ENCODE results near the gene LRMDA.

The LRMDA gene

GRCh38 chr10:76354921-76355320 lies 923.5 kb downstream of the LRMDA start:
- DNase-seq (ENCODE audit: extremely low read depth, low read depth), result no peak
- no peak for TF ChIP-seq CTCF (IDR thresholded peaks at IDR 0.05; ENCODE audit: low read depth, low read length)

GRCh38 chr10:76356557-76356956 lies 925.1 kb downstream of the LRMDA start:
- TF ChIP-seq CTCF (IDR thresholded peaks at IDR 0.05; ENCODE audit: low read depth, low read length), result no peak
- DNase-seq (ENCODE audit: extremely low read depth, low read depth), result no peak

GRCh38 chr10:76357726-76358415 lies 926.4 kb downstream of the LRMDA start:
- TF ChIP-seq CTCF (IDR thresholded peaks at IDR 0.05; ENCODE audit: low read depth, low read length), result no peak
- DNase-seq (ENCODE audit: extremely low read depth, low read depth), result no peak

GRCh38 chr10:76358743-76359395 lies 927.4 kb downstream of the LRMDA start:
- no peak for TF ChIP-seq CTCF (IDR thresholded peaks at IDR 0.05; ENCODE audit: low read depth, low read length)
- DNase-seq (ENCODE audit: extremely low read depth, low read depth), result no peak

GRCh38 chr10:76375761-76376160 lies 944.3 kb downstream of the LRMDA start:
- no peak for DNase-seq (ENCODE audit: extremely low read depth, low read depth)
- TF ChIP-seq CTCF (IDR thresholded peaks at IDR 0.05; ENCODE audit: low read depth, low read length), result no peak

GRCh38 chr10:76382381-76382851 lies 951.0 kb downstream of the LRMDA start:
- TF ChIP-seq CTCF (IDR thresholded peaks at IDR 0.05; ENCODE audit: low read depth, low read length), result no peak
- peak; percentile 92 for DNase-seq (ENCODE audit: extremely low read depth, low read depth)

- DNase-seq (ENCODE audit: extremely low read depth, low read depth), result no peak
These were observed 957.0 kb downstream of the LRMDA start for GRCh38 chr10:76388321-76389023.

More at GRCh38 chr10:76388321-76389023, 957.0 kb downstream of the LRMDA start:
- TF ChIP-seq CTCF (IDR thresholded peaks at IDR 0.05; ENCODE audit: low read depth, low read length), result no peak

Data from AG09319 (cell line).